ENCODE results near the gene ULK2.

ULK2 gene

GRCh38 chr17:19726631-19727376 is 140.9 kb downstream of the ULK2 start:
- Histone ChIP-seq H3K27me3 (replicated peaks; ENCODE audit: control insufficient read depth, insufficient read depth, low read length) (no peaks in the 10 kb centered on the region; the same call in 1 of the 2 replicates), H3K4me3 (replicated peaks; ENCODE audit: low read depth, low read length) (no peak overlapping the region), H3K36me3 (ENCODE audit: control insufficient read depth, insufficient read depth, low read length) (no peaks in the 10 kb centered on the region)
- TF ChIP-seq CTCF (IDR thresholded peaks at IDR 0.05; ENCODE audit: insufficient read depth, low read length, poor library complexity, severe bottlenecking): no peak
- DNase-seq (ENCODE audit: extremely low read depth, insufficient read length): no peak

- Histone ChIP-seq H3K36me3 (ENCODE audit: control insufficient read depth, insufficient read depth, low read length) (no peaks in the 10 kb centered on the region), H3K27me3 (replicated peaks; ENCODE audit: control insufficient read depth, insufficient read depth, low read length) (no peaks in the 10 kb centered on the region; the same call in 1 of the 2 replicates), H3K4me3 (replicated peaks; ENCODE audit: low read depth, low read length) (no peak overlapping the region)
- TF ChIP-seq CTCF (IDR thresholded peaks at IDR 0.05; ENCODE audit: insufficient read depth, low read length, poor library complexity, severe bottlenecking): no peak
- DNase-seq (ENCODE audit: extremely low read depth, insufficient read length): no peak
Measured at GRCh38 chr17:19725486-19725885, 142.2 kb downstream of the ULK2 start.

GRCh38 chr17:19724501-19725420 is 143.0 kb downstream of the ULK2 start:
- no peak for DNase-seq (ENCODE audit: extremely low read depth, insufficient read length)

GRCh38 chr17:19723964-19724363 is 143.8 kb downstream of the ULK2 start:
- DNase-seq (ENCODE audit: extremely low read depth, insufficient read length): no peak
- no peak for TF ChIP-seq CTCF (IDR thresholded peaks at IDR 0.05; ENCODE audit: insufficient read depth, low read length, poor library complexity, severe bottlenecking)

More at GRCh38 chr17:19724501-19725420, 143.0 kb downstream of the ULK2 start:
- TF ChIP-seq CTCF (IDR thresholded peaks at IDR 0.05; ENCODE audit: insufficient read depth, low read length, poor library complexity, severe bottlenecking): no peak
- H3K4me3 ChIP-seq (replicated peaks; ENCODE audit: low read depth, low read length): no peak overlapping the region; the same call in 1 of the 2 replicates
- H3K36me3 ChIP-seq (ENCODE audit: control insufficient read depth, insufficient read depth, low read length): no peaks in the 10 kb centered on the region
- H3K27me3 ChIP-seq (replicated peaks; ENCODE audit: control insufficient read depth, insufficient read depth, low read length): no peaks in the 10 kb centered on the region; the same call in 1 of the 2 replicates

More at GRCh38 chr17:19723964-19724363, 143.8 kb downstream of the ULK2 start:
- H3K36me3 ChIP-seq (ENCODE audit: control insufficient read depth, insufficient read depth, low read length): no peaks in the 10 kb centered on the region
- no peak overlapping the region for H3K4me3 ChIP-seq (replicated peaks; ENCODE audit: low read depth, low read length)
- H3K27me3 ChIP-seq (replicated peaks; ENCODE audit: control insufficient read depth, insufficient read depth, low read length): no peaks in the 10 kb centered on the region; the same call in 1 of the 2 replicates
